ENCODE results near the gene KDM4F. TPM values are rescaled to one million over a fixed set of nuclear protein-coding genes. Genes with fewer than 3 reads are reported as not detected.
A peak's percentile ranks its signal among the peaks of the same experiment; 100 is the strongest.

Gene KDM4F
- total RNA-seq, 1 donor from 2014 or later = not detected

DNA sequence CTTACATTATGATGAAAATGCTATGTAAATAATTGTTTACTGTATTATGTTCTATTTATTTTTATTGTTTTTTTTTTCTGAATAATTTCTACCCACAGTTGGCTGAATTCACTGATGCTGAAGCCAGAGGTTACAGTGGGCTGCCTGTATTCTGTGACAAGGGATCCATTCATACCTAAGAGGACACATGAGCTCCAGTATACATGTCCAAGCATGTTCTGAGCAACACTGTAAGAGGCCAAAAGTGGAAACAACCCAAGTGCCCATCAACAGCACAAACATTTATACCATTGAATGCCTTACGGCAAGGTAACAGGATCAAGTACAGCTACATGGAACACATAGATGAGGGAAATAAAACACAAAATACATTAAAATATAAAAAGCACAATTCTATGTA is 16.1 kb downstream of the KDM4F start:
- DNase-seq = no peak

GRCh38 chr11:95066716-95067038 is 17.5 kb downstream of the KDM4F start, which contains the start of gene SRSF8:
TSS of gene SRSF8 (plus strand) at chr11:95066919. CDS start at chr11:95067227, 308 bp downstream.
- peak; percentile 70 for DNase-seq

DNA sequence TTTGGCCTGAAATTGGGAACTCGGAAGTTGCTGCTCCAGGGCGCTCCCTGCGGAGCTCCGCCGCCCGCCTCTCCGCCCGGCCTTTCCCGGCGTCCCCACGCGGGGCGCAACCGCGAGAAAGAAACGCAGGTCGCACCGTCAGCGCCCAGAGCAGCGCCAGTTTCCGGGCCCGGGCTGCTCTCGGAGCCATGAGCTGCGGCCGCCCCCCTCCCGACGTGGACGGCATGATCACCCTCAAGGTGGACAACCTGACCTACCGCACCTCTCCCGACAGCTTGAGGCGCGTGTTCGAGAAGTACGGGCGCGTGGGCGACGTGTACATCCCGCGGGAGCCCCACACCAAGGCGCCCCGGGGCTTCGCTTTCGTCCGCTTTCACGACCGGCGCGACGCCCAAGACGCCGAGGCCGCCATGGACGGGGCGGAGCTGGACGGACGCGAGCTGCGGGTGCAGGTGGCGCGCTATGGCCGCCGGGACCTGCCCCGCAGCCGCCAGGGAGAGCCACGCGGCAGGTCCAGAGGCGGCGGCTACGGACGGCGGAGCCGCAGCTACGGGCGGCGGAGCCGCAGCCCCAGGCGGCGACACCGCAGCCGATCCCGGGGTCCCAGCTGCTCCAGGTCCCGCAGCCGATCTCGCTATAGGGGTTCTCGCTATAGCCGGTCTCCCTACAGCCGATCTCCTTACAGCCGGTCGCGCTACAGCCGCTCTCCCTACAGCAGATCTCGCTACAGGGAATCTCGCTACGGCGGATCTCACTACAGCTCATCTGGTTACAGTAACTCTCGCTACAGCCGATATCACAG is 18.0 kb downstream of the KDM4F start:
- DNase-seq = peak; percentile 76

- DNase-seq = peak; percentile 57
Measured at GRCh38 chr11:95067841-95068219, 18.6 kb downstream of the KDM4F start.

- peak; percentile 90 for DNase-seq
Measured at GRCh38 chr11:95068549-95068948, 19.3 kb downstream of the KDM4F start.

GRCh38 chr11:95070471-95070870 is 21.2 kb downstream of the KDM4F start:
- no peak for DNase-seq

DNA sequence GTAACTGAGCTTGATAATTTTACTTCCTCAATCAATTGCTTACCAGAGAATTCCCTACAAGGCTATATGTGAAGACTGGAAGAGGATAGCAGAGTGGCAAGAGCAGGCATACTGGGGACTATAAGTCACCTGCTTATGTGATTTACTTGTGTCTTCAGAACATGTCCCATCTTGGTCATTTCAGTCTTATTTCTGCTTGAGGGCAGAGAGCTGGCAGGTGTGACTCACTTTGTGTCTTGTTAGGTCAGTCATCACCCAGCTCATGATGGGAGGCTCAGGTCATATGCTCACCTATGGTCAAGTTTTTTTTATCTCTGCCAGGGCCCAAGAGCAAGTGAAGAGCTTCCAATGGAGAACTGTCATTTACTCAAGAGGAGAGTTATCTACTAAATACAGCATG is 23.7 kb downstream of the KDM4F start:
- DNase-seq = no peak

- DNase-seq = no peak
Measured at GRCh38 chr11:95074792-95075563, 25.8 kb downstream of the KDM4F start.

- DNase-seq = no peak
Measured at GRCh38 chr11:95076416-95076815, 27.2 kb downstream of the KDM4F start.

DNA sequence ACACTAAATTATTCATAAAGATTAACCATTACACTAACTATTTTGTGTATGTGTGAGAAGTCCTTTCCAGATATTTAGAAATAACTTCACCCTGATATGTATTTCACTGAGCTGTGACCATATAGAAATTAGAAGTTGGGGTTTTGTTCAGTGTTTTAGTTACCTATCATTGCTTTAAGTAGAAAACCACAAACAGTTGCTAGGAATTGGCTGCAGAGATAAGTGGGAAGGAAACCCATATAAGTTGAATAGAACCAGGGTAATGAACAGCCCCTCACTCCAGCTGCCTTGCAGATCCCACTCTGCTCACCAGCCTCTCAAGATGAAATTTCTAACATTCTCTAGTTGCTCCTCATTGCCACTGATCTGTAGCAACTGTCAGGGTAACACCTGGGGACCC is 27.8 kb downstream of the KDM4F start:
- DNase-seq = no peak

DNA sequence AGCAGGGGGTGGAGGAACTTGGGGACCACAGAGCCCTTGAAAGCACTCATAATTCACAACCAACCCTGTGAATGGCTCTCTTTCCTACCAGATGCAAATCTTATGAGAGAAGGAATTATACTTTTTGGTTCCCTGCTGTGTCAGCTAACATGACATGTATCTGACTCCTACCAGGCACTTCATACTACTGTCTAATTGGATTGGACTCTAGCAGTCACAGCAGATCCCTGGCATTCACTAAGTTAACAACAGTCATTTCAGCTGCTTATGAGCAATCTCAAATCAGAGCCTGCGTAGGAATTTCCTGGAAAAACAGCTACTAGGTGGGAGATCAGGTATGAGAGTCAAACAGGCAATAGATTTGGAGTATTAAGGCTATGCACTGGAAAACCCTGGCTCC is 29.3 kb downstream of the KDM4F start:
- DNase-seq = no peak

GRCh38 chr11:95081010-95081409 is 31.8 kb downstream of the KDM4F start:
- DNase-seq = no peak

DNA sequence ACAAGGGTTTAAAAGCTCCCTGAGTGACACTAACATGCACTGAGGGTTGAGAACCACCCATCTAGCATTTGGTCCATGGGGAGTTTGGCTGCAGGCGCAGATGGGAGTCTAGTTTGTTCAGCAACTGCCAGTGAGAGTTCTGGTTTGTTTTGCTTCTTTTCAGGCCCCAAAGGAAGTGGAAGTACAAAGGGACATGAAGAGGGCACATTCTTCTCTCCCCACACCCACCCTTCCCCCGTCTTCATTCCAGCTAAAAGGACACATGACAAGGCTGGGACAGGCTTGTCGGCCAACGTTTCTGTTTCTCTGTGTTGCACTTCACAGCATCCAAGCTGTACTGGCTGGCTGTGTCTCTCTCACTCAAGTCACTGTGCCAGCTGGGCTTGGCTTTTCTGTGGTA is 32.2 kb downstream of the KDM4F start:
- no peak for DNase-seq

GRCh38 chr11:95082576-95083001 is 33.4 kb downstream of the KDM4F start:
- peak; percentile 7 for DNase-seq

DNA sequence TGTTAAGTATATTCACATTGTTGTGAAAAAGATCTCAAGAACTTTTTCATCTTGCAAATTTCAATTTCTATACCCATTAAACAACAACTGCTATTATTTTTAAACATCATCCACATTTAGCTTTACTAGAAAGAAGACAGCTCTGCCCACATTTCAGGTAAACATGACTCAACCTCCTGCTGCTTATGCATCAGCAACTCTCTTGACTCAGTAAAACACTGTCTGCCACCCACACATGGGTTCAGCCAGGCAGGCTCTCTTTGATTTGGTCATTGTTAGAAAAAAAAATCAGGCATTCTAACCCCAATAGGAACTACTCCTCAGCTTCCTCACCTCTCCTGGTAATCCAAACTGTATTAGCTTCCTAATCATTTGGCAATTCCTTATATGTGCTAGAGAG is 35.3 kb downstream of the KDM4F start:
- DNase-seq = no peak

DNA sequence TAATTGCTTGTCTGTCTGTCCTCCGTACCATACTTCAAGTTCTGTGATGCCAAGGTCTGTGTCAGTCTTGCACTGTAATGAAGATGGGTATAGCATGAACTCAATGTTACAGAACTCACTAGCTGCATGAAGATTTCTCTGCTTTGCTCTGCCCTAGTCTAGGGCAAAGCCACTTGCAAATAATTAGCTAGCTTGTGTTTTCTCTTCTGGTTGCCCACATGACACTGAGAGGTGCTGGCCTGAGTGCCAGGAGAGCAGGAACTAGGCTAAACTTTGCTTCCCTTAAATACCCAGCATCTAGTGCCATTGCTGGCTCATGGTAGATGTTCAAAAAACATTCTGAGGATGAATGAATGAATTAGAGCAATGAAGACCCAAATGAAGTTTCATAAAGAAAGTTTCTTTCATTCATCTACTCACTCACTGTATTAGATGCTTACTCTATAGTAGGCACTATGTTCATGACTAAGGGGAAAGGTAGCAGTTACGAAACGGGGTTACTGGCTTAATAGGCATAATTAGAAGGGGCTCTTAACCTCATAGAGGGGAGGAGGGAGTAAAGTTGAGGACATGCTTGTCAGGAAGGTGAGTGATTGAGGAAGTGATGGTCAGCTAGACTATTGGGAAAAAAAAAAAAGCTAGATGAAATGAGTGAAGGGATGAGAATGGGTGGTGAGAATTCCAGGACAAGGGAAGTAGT is 36.0 kb downstream of the KDM4F start:
- DNase-seq = no peak

- no peak for DNase-seq
Measured at GRCh38 chr11:95086151-95086550, 36.9 kb downstream of the KDM4F start.

DNA sequence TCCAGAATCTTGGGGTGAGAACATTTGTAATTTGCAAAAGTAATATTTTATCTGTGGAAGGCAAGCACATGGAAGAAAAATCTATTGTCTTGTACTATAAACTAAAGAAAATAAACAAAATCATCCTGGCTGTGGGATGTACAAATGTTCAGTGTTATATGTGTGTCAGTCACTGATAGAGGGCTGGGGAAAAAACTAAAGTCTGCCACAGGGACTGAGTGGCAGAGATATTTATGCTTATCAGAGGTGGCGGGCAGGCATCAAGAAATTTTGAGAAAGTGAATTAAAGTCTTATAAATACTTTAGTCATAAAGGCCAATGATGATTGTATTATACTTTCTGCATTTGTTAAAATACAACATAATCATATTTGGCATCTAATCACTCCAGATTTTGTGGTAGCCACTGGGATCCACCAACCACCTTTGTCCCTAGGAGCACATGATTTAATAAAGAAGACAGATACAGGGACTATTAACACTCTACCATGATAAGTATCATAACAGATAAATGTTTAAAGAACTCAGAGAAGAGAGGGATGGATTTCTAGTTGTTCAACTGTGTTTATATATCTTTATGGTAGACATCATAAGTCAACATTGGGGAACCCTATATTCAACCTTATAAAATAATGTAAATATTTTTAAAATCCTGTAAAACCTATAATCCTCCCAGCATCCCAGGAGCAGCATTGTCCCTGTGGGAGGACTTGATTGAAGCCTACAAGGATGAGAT is 37.8 kb downstream of the KDM4F start:
- no peak for DNase-seq

DNA sequence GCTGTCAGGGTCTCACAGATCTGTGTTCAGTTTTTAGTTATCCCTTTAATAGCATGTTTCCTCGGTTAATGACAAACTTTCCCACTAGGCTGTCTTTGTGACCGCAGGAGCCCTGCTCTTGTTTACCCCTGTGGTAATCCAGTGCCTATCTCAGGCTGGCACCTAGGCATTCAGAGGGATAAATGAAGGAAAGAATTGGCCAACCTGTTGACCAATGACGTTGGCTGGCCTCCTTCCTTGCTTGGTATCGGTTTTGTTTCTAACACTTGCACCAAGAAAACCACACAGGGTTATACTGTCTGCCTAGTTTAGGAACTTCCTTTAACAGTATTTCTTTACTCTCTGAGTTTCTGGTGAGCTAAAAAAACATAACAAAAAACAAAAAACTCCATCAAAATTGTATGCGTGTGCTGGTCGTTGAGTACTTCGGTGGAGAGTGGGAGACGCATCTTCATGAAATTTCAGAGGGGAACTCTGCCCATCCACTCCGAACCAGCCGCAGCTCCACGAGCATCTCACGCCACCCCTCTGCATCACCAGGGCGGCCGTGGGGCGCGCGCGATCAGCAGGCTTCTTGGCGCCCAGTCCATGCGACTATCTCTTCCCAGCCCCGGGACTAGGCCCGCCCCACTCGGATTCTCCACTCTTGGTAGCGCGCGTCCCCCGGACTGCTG is 39.9 kb downstream of the KDM4F start:
- DNase-seq = peak; percentile 73

- DNase-seq = peak; percentile 81
Measured at GRCh38 chr11:95089620-95090542, 40.7 kb downstream of the KDM4F start, which contains the start of gene ENDOD1. TSS of gene ENDOD1 (plus strand) at chr11:95089846. CDS start at chr11:95089928, 82 bp downstream.
